HPDE6-E6E7 (cell line): ENCODE measurements around the gene NAV1.
"Not testable (repeated sequence)": the region's sequence is repeated elsewhere in the genome, so short reads cannot be mapped to it uniquely, and the experiment has no call there.

Experiments used
- DNase-seq: peaks from one replicate; pipeline ENCODE4 v3.0.0; 2011; ENCODE audit warnings: missing footprints; ENCODE audit errors: extremely low spot score

The NAV1 gene

GRCh38 chr1:201565024-201565730 lies 26.2 kb downstream of the NAV1 start:
- DNase-seq: no peak

GRCh38 chr1:201565771-201566528 lies 27.0 kb downstream of the NAV1 start:
- DNase-seq: no peak

- no peak for DNase-seq
These were observed 27.5 kb downstream of the NAV1 start for GRCh38 chr1:201566529-201566823.

GRCh38 chr1:201566933-201567801 lies 28.2 kb downstream of the NAV1 start:
- DNase-seq: no peak

GRCh38 chr1:201568265-201568664 lies 29.3 kb downstream of the NAV1 start:
- DNase-seq: no peak

GRCh38 chr1:201568859-201569294 lies 29.9 kb downstream of the NAV1 start:
- DNase-seq: no peak

GRCh38 chr1:201570181-201570885 lies 31.4 kb downstream of the NAV1 start:
- no peak for DNase-seq

- DNase-seq: no peak
These were observed 32.1 kb downstream of the NAV1 start for GRCh38 chr1:201570886-201571624.

- no peak for DNase-seq
These were observed 34.1 kb downstream of the NAV1 start for GRCh38 chr1:201573030-201573429.

GRCh38 chr1:201573923-201574322 lies 35.0 kb downstream of the NAV1 start:
- no peak for DNase-seq

- DNase-seq: no peak
These were observed 37.0 kb downstream of the NAV1 start for GRCh38 chr1:201575912-201576311.

- DNase-seq: no peak
These were observed 38.0 kb downstream of the NAV1 start for GRCh38 chr1:201576914-201577313.

GRCh38 chr1:201578008-201578888 lies 39.3 kb downstream of the NAV1 start:
- no peak for DNase-seq

GRCh38 chr1:201581371-201581770 lies 42.4 kb downstream of the NAV1 start:
- DNase-seq: not testable (repeated sequence)

GRCh38 chr1:201582705-201583442 lies 43.9 kb downstream of the NAV1 start:
- no peak for DNase-seq

GRCh38 chr1:201583663-201584062 lies 44.7 kb downstream of the NAV1 start:
- DNase-seq: no peak

GRCh38 chr1:201584471-201585092 lies 45.7 kb downstream of the NAV1 start:
- DNase-seq: no peak

- DNase-seq: no peak
These were observed 46.2 kb downstream of the NAV1 start for GRCh38 chr1:201585093-201585483.

- DNase-seq: no peak
These were observed 47.0 kb downstream of the NAV1 start for GRCh38 chr1:201585901-201586300.
